Activated T-cell treated with anti-CD3 and anti-CD28 coated beads for 24 hours (primary cell): ENCODE data around the gene RPL22.
A peak's percentile ranks its signal among the peaks of the same experiment; 100 is the strongest.

Experiments
- DNase-seq: peaks from one replicate; pipeline ENCODE4 v3.0.0-alpha.2; 2020; ENCODE audit warnings: low read depth

Gene RPL22

DNA sequence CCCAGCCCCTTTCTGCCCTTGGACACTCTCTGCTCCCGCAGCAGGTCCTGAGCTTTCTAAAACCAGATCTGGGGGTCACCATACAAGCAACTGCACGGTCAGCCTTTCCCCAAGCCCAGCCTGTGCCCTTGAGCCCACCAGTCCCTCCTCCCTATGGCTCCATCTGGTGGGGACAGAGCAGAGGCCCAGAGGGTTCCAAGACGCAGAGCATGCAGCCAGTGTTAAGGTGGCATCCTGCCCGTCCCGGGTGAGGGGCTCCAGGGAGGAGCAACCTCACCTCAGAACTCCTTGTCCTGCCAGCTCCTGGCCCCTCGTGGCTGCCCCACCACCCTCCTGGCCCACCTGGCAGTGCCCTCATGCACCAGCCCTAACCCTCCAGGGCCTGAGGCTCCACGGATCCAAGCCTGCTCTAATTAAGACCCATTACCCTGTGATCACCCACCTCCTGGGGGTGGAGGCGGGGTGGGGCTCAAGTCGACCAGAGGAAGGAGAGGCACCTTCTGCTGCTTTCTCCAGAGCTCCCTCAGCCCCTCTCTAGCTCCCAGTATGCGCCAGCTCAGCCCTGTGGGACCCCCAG is 27.8 kb downstream of the RPL22 start:
- no peak for DNase-seq

DNA sequence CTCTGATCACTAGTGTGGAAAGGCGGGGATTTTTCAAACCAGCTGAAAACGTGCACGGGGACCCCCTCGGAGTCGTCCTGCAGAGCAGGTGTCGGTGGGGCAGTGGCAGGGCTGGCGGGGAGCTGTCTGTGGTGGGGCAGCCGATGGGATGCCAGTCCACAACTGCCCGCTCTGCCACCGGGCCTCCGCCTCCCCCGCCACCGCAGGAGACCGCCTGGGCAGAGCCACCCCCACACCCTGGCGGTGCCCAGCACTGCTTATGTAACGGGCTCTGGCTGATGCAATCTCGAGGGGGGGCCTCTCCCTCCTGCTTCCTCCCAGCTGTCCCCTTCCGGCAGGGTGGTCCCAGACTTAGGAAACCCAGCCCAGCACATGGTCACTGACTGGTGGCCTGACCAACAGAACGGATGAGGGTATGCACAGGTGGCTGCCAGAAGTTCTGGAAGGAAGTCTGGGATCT is 28.6 kb downstream of the RPL22 start:
- DNase-seq, result no peak

DNA sequence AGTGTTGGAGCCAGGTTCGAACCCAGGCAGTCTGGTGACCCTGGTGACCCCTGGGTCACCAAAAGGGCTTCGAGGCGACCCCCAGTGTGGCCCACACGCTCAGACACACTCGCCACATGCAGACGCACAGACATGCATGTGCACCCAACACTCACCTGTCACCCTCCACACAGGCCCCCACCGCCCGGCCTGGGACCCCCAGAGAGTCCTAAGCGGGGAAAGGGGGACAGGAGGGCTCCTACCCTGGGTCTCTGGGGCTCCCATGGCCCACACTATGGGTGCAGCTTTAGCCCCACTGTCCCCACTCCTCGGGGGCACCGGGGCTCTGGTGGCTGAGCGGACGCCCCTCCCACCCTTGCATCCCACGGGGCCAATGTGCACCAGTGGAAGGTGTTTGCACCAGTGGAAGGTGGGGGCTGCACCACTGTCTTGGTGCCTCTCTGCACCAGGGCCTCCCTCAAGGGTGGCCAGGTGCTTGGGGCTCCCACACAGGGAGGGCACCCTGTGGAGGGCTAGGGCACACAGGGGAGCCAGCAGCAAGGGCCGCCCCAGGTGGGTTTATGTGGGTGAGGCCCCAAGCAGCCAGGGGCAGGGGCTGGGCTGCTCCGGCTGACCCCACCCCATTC is 29.2 kb downstream of the RPL22 start:
- DNase-seq, result no peak

DNA sequence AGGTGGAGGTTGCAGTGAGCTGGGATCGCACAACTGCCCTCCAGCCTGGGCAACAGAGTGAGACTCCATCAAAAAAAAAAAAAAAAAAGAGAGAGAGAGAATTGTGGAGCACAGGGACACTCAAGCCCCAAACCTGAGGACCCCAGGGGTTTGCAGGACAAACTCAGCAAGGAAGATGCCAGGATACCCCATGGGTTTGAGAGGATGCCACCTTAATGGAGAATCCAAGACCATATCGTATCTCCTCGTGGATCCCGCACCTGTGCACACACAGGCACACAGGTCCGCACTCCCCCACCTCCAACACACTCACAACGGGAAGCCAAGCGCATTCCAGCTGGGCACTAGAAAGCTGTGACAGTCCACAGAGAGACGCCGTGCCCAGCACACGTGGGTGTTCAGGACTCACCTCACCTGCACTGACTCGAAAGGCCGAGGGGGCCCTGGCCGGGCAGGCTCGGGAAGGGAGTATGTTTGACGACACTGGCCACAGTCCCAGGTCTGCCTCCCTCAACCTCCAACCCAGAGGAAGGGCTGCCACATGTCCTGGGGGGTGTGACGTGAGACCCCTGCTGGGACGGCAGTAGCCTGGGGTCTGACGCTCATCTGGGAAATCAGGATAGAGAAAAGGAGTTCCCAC is 30.3 kb downstream of the RPL22 start:
- no peak for DNase-seq

DNA sequence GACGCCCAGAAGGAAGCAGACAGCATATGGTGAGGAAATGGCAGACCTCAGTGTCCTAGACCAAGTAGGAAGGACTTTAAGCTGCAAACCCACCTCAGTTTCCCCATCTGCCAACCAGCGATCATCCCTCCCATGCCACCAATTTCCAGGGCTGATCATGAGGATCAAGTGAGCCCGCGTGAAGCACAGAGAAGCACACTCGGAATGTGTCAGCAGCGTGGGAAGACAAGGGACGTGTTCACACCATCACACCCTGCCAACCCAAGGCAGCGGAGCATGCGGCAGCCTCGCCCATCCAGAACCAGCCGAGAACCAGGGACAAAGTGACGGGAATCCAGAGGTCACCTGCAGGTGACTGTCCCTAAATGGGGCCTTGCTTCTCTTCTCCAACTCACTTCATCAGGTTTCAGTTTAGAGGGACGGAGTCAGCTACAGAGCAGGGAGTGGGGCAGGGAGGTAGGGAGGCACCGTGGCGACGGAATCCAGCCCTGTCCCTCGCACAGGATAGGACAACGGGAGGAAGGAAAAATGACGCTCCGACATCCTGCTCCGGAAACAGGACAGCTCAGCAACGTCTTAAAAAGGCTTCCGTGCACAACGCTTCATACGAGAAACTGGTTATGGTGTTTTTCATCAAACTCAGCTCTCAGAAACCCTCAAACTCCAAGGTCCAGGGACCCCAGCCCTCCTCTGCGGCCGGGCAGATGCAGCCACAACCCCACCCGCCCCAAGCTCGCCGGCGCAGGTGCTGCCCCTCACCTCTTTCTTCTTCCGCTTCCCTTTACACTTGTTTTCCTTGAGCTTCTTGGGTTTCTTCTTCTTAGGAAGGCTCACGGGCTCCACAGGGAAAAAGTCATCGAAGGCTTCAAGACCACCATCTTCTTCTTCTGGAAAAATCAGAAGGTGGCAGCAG is 31.7 kb downstream of the RPL22 start:
- no peak for DNase-seq

DNA sequence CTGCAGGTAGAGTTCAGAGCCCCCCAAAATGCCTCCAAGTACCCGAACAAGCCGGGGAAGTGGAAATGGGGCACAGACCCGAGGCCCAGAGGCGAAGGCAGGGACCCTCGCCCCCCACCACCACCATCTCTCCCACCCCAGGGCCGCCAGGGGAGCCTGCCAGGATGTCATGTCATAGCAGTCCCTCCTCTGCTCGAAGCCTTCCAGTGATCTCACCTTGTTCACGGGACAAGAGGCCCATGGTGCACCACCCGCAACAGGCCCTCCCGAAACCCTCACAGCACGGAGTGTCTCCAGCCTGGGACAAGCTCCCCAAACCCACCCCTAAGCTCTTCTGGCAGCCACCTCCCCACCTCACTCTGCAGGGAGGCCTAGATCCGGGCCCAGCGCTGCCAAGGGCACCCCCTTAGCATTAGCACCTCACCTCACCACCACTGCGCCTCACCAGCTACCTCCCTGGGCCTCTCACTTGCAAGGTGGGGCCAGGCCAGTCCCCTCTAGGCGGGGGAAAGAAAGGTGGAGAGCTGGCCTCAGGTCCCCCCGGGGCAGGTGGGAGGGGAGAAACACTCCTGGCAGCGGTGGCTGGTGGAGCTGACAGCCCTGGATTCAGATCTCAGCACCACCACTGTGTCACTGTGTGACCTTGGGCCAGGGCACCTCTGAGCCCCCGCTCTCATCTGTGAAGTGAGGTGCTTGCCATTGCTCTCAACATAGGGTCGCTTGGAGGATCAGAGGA is 32.6 kb downstream of the RPL22 start:
- no peak for DNase-seq

DNA sequence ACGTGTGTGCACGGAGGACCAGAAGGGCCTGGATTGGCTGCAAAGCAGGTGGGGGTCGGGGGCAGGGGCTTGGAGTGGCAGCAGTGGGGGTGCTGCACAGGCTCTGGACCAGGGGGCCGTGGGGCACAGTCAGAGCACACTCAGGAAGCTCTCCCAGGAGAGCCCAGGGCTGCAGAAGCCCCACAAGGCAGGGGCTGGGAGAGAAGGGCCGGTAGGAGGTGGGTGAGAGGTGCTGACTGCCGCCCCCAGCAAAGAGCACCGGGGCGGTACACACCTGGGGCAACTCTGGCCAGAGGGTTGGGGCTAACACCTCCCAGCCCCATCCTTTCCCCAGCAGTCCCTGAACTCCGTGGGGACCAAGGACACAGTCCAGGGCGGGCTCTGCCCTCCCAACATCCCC is 33.2 kb downstream of the RPL22 start:
- DNase-seq, result no peak

DNA sequence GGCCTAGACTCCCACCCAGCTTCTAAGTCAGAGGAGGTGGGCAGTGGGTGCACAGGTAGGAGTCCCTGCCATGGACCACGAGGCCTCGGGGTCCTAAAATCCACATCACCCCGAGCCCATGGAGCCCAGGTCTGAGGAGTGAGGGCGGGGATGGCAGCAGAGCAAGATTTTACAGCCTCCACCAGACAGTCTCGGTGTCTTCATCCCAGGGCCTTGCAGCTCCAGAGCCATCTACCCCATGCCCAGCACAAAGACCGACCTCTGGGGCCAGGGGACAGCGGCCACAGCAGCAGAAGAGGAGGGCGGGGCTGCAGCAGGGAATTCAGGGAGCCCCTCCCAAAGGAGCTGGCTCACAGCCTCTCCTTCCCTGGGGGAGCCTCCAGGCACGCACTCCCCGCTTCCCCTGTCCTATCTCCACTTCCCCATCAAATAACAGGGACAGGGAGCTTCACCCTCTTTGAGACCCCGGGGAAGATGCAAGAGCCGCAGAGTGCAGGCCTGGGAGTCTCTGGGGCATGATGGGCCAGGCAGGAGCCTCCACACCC is 33.9 kb downstream of the RPL22 start:
- DNase-seq, result no peak

DNA sequence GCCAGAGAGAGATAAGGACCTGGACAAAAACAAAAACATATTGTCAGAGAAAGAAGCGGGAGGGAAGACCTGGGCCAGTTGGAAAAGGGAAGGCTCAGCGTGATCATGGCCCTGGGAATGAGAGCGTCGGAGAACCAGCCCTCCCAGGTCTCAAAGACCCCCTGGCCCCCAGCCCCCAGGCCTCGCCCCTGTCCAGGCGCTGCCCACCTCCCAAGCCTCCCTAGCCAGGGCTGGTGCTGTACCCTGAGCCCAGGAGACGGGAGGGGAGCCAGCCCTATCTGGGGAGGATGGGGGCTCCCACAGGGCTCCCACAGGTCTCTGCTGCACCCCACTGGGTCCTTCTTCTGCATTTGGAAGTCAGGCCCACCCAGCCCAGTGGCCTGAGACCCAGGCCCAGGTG is 34.4 kb downstream of the RPL22 start:
- DNase-seq, result no peak

DNA sequence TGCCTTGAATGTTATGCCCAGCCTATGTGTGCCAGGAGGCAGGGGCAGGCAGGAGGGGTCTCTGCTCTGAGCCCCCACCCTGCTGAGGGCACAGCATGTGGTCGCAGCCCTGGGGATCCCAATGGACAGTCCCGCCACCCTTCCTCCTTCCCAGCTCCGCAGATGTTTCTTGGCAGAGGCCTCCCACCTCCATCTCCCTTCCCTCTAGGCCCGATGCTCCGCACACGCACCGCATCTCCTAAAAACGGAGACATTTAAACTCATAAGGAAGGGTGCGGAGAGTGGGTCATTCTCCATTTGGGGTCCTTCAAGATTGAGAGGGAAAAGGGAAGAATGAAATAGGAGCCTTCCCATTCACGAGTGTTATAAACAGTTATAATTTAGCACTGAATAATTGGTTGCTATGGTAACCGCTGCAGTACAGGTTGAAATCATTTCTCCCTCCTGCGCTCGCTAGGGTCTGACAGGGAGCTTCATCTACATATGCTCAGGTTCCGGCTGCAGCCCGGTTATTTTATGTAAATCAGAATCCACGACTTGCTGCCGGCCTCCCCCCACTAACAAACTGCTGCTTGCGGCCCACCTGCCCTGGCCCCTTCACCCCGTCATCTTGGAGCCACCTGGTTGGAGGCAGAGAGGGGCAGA is 35.3 kb downstream of the RPL22 start:
- no peak for DNase-seq

DNA sequence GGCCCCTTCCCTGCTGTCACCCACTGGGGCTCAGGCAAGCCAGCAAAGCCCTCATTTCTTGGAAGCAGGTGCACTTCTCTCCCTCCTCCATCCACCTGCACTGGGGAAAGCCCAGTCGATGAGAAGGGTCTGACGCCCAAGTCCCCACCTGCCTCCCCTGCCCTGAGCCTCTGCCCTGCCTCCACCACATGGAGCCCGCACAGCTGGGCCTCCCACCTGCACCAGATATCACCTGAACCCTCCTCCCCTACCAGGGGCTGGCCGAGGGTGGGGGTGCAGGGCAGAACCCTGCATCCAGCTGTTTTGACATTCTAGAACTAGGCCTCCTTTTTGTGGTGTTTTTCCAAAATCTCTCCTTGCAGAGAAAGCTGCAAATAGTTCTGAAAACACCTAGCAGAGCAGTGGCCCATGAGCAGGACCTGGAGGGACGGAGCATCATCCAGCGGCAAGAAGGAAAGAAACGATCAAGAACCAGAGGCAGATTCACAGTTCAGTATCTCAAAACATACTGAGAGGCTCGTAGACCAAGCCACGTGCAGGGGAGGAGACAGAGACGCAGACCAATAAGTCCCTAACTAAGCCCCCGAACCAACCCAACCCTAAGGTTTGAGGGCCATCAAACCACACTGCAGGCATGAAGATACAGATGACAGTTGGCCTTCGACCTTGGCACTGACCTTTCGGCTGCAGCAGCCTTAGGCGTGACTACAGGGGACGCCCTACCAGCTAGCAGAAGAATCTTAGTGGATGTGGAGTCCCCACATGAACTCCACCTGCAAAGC is 36.0 kb downstream of the RPL22 start:
- no peak for DNase-seq

DNA sequence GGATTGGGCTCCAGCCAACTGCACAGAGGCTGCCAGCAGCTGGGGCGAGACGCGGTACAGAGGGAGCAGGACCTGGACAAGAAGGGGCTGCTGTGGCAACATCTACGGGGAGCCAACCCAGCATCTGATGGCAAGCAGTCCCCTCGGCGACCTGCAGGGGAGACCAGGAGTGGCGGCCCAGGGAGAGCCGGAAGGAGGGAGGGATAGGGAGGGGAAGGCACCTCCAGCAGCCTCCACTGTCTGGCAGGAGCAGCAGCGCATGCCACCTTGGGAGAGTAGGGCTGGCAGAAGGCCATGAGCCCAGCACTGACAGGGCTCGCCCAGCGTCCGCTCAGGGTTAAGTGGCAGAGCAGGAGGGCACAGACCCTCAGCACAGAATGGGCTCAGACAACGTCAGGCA is 36.6 kb downstream of the RPL22 start:
- DNase-seq, result no peak

DNA sequence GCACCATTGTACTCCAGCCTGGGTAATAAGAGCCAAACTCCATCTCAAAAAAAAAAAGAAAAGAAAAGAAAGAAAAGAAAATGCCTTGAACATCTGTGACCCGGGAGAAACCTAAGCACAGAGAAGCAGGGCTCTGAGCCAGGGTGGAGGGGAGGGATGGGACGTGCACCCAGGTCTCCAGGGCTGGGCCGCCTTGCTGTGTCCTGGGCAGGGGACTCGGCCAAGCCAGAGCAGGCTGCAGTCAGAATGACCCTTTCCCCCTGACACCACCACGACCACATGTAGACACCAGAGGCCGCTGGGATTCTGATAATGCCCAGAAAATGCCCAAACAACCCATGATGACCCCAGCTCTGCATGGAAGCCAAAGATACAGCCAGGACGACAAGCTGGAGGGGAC is 37.1 kb downstream of the RPL22 start:
- DNase-seq, result no peak

DNA sequence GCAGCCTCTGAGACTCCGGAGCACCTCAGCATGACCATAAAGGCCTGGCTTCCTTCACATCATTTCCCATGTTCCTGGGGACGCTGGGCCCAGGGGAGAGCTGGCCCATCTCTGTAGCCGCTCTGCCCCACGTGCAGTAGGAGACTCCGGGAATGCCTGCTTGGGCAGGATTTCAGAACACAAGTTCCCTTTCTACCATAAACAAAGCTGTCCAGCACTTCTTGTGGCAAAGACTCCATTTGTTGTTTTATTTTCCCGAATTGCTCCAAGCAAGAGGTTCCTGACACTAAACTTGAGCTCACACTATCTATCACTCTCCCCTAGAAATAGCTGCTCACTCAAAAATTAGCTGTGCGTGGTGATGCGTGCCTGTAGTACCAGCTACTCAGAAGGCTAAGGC is 41.2 kb downstream of the RPL22 start:
- DNase-seq, result no peak

DNA sequence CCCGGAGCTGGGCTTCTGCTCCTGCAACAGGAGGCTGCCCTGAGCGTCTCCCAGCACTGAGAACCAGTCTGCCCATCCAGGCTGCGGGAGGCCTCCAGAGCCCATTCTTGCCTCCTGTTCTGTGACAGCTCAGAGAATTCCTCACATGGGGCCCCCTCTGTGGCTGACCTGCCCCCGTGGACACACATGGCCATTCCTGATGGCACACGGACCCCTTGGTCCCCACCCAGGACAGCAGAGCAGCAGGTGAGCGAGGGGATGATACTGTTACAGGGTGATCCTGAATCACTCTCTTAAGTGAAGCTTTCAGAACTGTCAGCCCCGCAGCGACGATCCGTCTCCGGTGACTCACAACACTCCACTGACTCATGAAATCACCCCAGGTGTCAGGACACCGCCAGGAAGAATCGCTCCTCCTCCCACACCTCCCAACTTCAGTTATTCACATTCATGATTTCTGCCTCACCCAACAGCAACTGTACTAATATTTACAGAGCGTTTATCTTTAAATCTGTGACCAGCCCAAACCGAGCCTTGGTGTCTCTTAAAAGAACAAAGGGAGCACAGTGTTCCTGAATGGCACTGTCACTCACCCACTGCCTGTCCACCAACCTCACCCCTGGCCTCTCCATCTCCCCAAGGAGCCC is 41.7 kb downstream of the RPL22 start:
- peak; percentile 27 for DNase-seq

DNA sequence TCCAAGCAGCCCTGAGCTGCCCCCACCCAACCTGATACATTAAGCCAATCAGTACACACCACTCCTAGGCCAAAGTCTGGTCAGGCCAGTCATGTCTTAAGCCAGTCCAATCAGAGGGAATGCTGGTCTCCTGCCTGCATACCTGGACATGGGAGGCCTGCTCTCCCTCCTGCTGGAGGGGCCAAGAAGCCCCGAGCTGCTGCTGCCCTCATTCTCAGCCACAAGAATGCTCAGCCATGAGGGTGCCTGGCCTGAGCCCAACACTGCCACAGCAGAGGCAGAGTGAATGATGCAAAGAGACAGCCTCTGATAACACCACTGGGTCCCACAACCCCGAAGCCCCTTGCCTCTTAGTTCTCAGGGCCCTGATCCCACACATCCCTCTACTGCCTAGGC is 42.3 kb downstream of the RPL22 start:
- no peak for DNase-seq

DNA sequence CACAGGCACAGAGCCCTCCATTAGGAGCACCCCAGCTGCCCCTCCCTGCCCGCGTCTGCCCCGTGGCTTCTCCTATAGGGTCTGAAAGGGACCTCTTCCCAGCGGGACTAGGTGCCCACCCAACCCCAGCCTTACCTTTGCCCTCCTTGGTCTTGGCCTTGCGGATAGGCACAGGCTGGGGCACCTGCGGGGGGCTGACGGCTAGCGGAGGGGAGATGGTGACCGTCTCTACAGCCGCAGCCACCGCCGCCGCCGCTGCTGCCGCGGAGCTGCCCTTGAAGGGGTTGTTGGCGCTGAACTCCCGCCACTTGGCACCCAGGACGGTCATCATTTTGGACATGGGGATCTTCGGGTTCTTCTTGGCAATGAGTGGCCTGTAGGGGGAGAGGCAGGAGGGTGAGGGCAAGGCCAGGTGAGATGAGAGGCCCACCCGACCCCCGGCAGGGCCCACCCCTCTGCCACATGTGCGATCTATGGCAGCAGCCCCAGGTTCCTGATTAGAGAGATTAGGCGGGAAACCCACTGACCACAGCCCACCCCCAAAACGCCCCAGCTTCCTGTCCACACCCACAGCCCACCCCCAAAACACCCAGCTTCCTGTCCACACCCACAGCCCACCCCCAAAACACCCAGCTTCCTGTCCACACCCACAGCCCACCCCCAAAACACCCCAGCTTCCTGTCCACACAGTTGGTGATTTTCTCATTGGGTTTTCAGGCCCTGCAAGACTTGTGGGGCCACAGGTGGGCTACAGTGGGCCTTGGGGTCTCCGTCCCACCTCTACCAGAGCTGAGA is 44.7 kb downstream of the RPL22 start:
- DNase-seq, result no peak

DNA sequence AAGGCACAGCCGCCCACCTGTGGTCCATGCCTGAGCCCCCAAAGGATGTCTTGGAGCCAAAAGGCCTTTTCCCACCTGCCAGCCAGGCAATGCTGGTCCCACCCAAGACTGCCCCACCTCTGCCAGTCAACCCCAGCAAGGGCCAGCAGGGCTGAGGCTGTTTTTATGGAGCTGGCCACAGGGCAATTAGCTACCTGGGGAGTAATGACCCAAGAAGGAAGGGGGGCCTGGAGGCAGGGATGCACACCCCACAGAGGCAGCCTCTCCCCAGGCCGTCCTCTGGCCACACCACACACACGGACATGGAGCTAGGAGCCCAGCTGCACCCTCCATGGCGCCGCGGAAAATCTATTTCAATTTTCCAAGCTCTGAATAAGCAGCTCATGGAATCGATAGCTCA is 46.5 kb downstream of the RPL22 start:
- no peak for DNase-seq

DNA sequence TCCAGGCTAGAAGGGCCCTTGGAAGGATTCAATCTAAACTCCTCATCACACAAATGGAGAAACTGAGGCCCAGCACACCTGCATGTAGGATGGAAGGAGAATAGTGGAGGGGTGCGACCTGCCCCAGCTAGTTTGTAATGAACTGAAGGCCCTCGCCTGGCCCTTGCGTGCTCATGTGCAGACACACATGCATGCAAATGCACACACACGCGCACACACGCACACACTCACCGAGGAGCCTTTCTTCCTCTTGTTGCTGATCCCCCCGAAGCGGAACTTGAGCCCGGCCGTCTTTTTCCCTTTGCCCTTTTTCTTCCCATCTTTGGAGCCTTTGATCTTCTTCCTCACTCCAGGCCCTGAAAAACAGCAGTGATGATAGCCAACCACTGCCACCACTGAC is 47.2 kb downstream of the RPL22 start:
- DNase-seq, result no peak
